Esophagus squamous epithelium (tissue), 5 donors: ENCODE results near the gene FAF2. TPM values are rescaled to one million over a fixed set of nuclear protein-coding genes. Genes with fewer than 3 reads are reported as not detected.

Source experiments
- DNase-seq: peaks from one replicate; lab custom pipeline; 2025; lab: John Stamatoyannopoulos, UW
- H3K27ac ChIP-seq, 4 donors: fragments of 200-600 bp; sonication (generic); one replicate each; pipeline ENCODE4 v1.5.1; 2016 to 2019; ENCODE audit warnings: mild to moderate bottlenecking in 1 of 4
- H3K27me3 ChIP-seq, 4 donors: fragments of 200-600 bp; sonication (generic); 1 replicate in 3 of 4; 2 replicates in 1 of 4; pipeline versions ENCODE4 v1.5.1 to v1.6.0; 2017 to 2021; ENCODE audit warnings: antibody characterized with exemption in 1 of 4
- H3K36me3 ChIP-seq, 3 donors: fragments of 200-600 bp; sonication (generic); one replicate each; pipeline ENCODE4 v1.5.1; 2016 to 2019
- H3K4me1 ChIP-seq, 3 donors: fragments of 200-600 bp; sonication (generic); one replicate each; pipeline ENCODE4 v1.5.1; 2017 to 2019
- H3K4me3 ChIP-seq, 4 donors: fragments of 200-600 bp; sonication (generic); 1 replicate in 3 of 4; 2 replicates in 1 of 4; pipeline ENCODE4 v1.5.1; 2016 to 2019; ENCODE audit warnings: mild to moderate bottlenecking in 2 of 4, moderate library complexity in 1 of 4
- H3K9me3 ChIP-seq, 3 donors: fragments of 200-600 bp; sonication (generic); one replicate each; pipeline ENCODE4 v1.5.1; 2016 to 2019
- CTCF ChIP-seq, 6 experiments: fragments of 450-650 bp in 4 of 6; fragments of 200-600 bp in 2 of 6; sonication (generic) in 2 of 6; IDR thresholded peaks; one replicate each; pipeline ENCODE4 v1.5.1; 2016 to 2019; ENCODE audit warnings: antibody characterized with exemption in 6 of 6, mild to moderate bottlenecking in 4 of 6, moderate library complexity in 4 of 6
- POLR2A ChIP-seq, 4 donors: fragments of 450-650 bp; IDR thresholded peaks; one replicate each; pipeline ENCODE4 v1.6.1; 2017; ENCODE audit warnings: antibody characterized with exemption in 4 of 4, mild to moderate bottlenecking in 4 of 4, moderate library complexity in 3 of 4
- WGBS, 2 donors: methylation state at CpG; one replicate each; pipeline ENCODE4 v1.1.5; 2018; 5-methylcytosine and 5-hydroxymethylcytosine counted together
- intact Hi-C: fragments of 100-400 bp; cut with DNase I; formaldehyde crosslinking; loops from one replicate; pipeline ENCODE4 v1.15.0; 2022
- total RNA-seq, 4 donors: library from RNA; depleted of rRNA; stranded (reverse); fragments of >200 nt; gene quantifications; one replicate each; pipeline ENCODE4 v1.1.0, GENCODE V29; 2016
- donor health status: DM: yes; HTN: yes; CAD: no.

FAF2 gene
- total RNA-seq, 4 donors from 2014 or later, result 18.5 to 27.0 (median 24.7) TPM

DNA sequence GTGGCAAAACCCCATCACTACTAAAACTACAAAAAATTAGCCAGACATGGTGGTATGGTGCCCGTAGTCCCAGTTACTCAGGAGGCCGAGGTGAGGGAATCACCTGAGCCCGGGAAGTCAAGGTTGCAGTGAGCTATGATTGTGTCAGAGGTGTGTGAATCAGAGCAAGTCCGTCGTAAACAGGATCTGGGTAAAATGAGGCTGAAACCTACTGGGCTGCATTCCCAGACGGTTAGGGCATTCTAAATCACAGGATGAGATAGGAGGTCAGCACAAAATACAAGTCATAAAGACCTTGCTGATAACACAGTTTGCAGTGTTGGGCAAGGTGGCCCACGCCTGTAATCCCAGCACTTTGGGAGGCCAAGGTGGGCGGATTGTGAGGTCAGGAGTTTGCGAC lies 29.9 kb upstream of the FAF2 start:
- intact Hi-C loops, result loop anchor here (10.0 kb wide), 1 partner anchor 117 kb away; the partner anchor contains the start of gene RNF44
- DNase-seq, result no peak
- TF ChIP-seq POLR2A (IDR thresholded peaks at IDR 0.05) (no peak), CTCF (IDR thresholded peaks at IDR 0.05) (no peak)
- Histone ChIP-seq H3K27ac (no peak overlapping the region), H3K36me3 (no peaks in the 10 kb centered on the region), H3K4me1 (peaks cover 22 to 43% (median 28%) of the 10 kb centered on the region in 3 donors), H3K4me3 (no peak overlapping the region), H3K27me3 (peaks cover 0 to 7% (median 0%) of the 10 kb centered on the region in 4 donors), H3K9me3 (no peaks in the 10 kb centered on the region)
- WGBS, 2 donors, result 68 to 73% methylated on average over 9 of the region's 9 CpGs

DNA sequence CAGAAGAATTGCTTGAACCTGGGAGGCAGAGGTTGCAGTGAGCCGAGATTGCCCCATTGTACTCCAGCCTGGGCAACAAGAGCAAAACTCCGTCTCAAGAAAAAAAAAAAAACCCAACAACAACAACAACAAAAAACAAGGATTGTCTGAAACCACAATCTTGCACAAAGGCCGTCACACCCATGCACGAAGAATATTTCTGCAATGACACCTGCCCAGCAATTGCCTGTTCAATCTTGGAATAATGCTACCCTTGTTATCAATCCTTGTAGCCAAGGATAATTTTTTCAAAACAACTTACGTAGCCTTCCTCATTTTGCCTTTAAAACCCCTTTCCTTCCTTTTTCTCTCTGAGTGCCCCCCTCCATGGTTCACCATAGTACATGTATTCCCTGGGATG lies 28.1 kb upstream of the FAF2 start:
- H3K9me3 ChIP-seq, result no peaks in the 10 kb centered on the region
- H3K4me3 ChIP-seq, result no peak overlapping the region
- no peaks in the 10 kb centered on the region for H3K36me3 ChIP-seq
- peaks cover 0 to 7% (median 0%) of the 10 kb centered on the region in 4 donors for H3K27me3 ChIP-seq
- no peak for DNase-seq
- H3K4me1 ChIP-seq, result peaks cover 7 to 25% (median 11%) of the 10 kb centered on the region in 3 donors
- no peak overlapping the region for H3K27ac ChIP-seq
- intact Hi-C loops, result no loop called here
- 83 to 91% methylated on average over 5 of the region's 5 CpGs for WGBS, 2 donors
- TF ChIP-seq POLR2A (IDR thresholded peaks at IDR 0.05) (no peak), CTCF (IDR thresholded peaks at IDR 0.05) (no peak)

DNA sequence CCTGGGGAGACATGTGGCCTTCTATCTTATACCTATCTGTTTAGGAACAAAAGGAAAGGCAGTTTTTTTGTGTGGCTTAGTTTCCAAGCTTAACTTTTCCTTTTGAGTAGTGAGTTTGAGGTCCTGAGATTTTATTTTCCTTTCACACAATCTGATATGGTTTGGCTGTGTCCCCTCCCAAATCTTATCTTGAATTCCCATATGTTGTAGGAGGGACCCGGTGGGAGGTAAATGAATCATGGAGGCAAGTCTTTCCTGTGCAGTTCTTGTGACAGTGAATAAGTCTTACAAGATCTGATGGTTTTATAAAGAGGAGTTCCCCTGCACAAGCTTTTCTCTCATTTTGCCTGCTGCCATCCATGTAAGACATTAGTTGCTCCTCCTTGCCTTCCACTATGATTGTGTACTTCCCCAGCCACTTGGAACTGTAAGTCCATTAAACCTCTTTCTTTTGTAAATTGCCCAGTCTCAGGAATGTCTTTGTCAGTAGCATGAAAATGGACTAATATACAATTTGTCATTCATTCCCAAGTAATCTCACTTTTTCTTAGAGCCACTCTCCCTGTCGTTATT lies 27.1 kb upstream of the FAF2 start:
- intact Hi-C loops, result no loop called here
- DNase-seq, result no peak
- H3K4me1 ChIP-seq, result peaks cover 6 to 18% (median 7%) of the 10 kb centered on the region in 3 donors
- 60 to 68% methylated on average over 2 of the region's 2 CpGs for WGBS, 2 donors
- H3K27ac ChIP-seq, result no peak overlapping the region
- H3K27me3 ChIP-seq, result peaks cover 0 to 7% (median 0%) of the 10 kb centered on the region in 4 donors
- no peak overlapping the region for H3K4me3 ChIP-seq
- TF ChIP-seq CTCF (IDR thresholded peaks at IDR 0.05) (no peak), POLR2A (IDR thresholded peaks at IDR 0.05) (no peak)
- H3K36me3 ChIP-seq, result no peaks in the 10 kb centered on the region
- no peaks in the 10 kb centered on the region for H3K9me3 ChIP-seq

DNA sequence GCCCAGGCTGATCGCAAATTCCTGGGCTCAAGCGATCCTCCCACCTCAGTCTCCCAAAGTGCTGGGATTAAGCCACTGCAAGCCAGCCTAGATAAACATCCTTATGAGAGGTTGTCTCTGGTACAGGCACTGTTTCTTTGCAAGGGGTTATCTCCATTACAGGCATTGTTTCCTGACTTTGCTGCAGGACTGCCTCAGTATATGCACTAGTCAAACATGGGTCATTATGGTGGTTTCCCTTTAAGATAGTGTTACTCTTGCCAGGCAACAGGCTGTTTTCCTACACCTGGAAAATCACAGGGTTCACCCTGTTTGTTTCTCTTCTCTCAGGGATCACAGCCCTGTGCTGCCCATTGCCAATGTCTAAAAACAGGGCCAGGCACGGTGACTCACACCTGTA lies 24.0 kb upstream of the FAF2 start:
- 68 to 70% methylated on average over 2 to 3 of the region's 3 CpGs for WGBS, 2 donors
- Histone ChIP-seq H3K9me3 (no peaks in the 10 kb centered on the region), H3K36me3 (no peaks in the 10 kb centered on the region), H3K4me3 (no peak overlapping the region), H3K27ac (no peak overlapping the region), H3K27me3 (peaks cover 0 to 7% (median 0%) of the 10 kb centered on the region in 4 donors), H3K4me1 (no peaks in the 10 kb centered on the region)
- intact Hi-C loops, result no loop called here
- DNase-seq, result no peak
- TF ChIP-seq CTCF (IDR thresholded peaks at IDR 0.05), result no peak
- no peak for TF ChIP-seq POLR2A (IDR thresholded peaks at IDR 0.05)

- Histone ChIP-seq H3K4me3 (no peak overlapping the region), H3K36me3 (no peaks in the 10 kb centered on the region), H3K4me1 (no peaks in the 10 kb centered on the region), H3K27me3 (peaks cover 0 to 7% (median 0%) of the 10 kb centered on the region in 4 donors), H3K9me3 (no peaks in the 10 kb centered on the region), H3K27ac (no peak overlapping the region)
- WGBS, 2 donors, result 100% methylated on average over 1 of the region's 1 CpG; no CpG with 5 or more reads in 1 of the 2 donors
- TF ChIP-seq CTCF (IDR thresholded peaks at IDR 0.05) (no peak), POLR2A (IDR thresholded peaks at IDR 0.05) (no peak)
- no peak for DNase-seq
- intact Hi-C loops, result no loop called here
Measured at GRCh38 chr5:176425138-176425537, 23.0 kb upstream of the FAF2 start.
